AG04450 (cell line): ENCODE measurements around the gene CNOT3. TPM values are rescaled to one million over a fixed set of nuclear protein-coding genes. Genes with fewer than 3 reads are reported as not detected.

Experiments
- CTCF ChIA-PET: fragments of 300-600, 350-600 bp; formaldehyde crosslinking; extraction: SDS; loops from one replicate; lab custom pipeline; 2022; ENCODE audit warnings: antibody characterized with exemption, inconsistent platforms; lab: Charles Lee
- POLR2A ChIA-PET: fragments of 350-600 bp; formaldehyde crosslinking; extraction: SDS; loops from one replicate; lab custom pipeline; 2021; ENCODE audit warnings: antibody characterized with exemption, inconsistent platforms; lab: Yijun Ruan, JAX
- DNase-seq: peaks from one replicate; pipeline ENCODE4 v3.0.0-alpha.2; 2011; ENCODE audit warnings: low read depth, low spot score
- H3K27ac ChIP-seq: one replicate; pipeline ENCODE4 v1.5.1; 2012; ENCODE audit warnings: low read depth, low read length, control low read depth
- H3K27me3 ChIP-seq: one replicate; pipeline ENCODE4 v1.6.0; 2012; ENCODE audit warnings: low read length; ENCODE audit not compliant: control insufficient read depth, insufficient read depth
- H3K4me3 ChIP-seq: 2 replicates; pipeline ENCODE4 v1.5.1; 2011; ENCODE audit warnings: mild to moderate bottlenecking, low read depth, low read length, control low read depth
- H3K9me3 ChIP-seq: 2 replicates; pipeline ENCODE4 v1.5.1; 2012; ENCODE audit warnings: low read length; ENCODE audit not compliant: control insufficient read depth, insufficient read depth
- polyA plus RNA-seq: library from polyadenylated mRNA; depleted of rRNA; stranded (reverse); fragments of >200 nt; gene quantifications from 2 replicates; pipeline ENCODE4 v1.2.3, GENCODE V29; 2011
- TF ChIP-seq, protein P1 (sequence below): IDR thresholded peaks from 2 replicates; pipeline ENCODE4 v1.5.1; 2011; ENCODE audit warnings: low read depth, low read length, control low read depth, inconsistent platforms

The CNOT3 gene
- polyA plus RNA-seq, 1 experiment = 9.9 TPM

DNA sequence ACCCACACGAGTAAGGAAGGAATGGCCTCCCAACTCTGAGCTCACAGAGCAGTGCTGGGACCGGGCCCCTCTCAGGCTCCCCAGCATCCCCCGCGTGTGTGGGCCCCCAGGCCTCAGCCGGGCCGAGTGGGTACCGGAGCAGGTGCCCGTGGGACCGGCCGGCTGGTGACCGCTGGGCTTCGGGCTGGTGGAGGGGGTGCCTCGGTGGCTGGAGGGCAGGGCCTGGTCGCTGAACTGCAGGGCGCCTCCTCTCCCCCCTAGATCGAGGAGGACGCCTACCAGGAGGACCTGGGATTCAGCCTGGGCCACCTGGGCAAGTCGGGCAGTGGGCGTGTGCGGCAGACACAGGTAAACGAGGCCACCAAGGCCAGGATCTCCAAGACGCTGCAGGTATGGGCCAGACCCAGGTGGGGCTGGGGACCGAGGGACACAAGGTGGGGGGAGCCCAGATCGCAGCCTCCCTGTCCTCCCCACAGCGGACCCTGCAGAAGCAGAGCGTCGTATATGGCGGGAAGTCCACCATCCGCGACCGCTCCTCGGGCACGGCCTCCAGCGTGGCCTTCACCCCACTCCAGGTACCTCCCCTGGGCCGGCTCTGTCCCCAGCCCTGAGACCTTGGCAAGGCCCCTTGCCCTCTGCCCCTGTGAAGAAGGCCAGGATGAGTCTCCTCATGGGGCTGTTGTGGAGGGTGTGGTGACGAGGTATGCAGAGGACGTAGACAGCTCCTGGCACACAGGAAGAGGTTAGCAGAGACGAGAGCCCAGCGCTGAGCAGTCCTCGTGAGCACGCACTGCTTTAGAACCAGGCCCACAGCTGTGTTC lies 8.6 kb upstream of the CNOT3 start:
- peaks cover 3% of the 10 kb centered on the region for H3K27me3 ChIP-seq
- POLR2A ChIA-PET = no interaction called here
- CTCF ChIA-PET = no interaction called here
- H3K9me3 ChIP-seq = peaks cover 4% of the 10 kb centered on the region
- no peak for DNase-seq
- no peak overlapping the region for H3K27ac ChIP-seq
- H3K4me3 ChIP-seq = no peak overlapping the region
- TF ChIP-seq, protein P1, sequence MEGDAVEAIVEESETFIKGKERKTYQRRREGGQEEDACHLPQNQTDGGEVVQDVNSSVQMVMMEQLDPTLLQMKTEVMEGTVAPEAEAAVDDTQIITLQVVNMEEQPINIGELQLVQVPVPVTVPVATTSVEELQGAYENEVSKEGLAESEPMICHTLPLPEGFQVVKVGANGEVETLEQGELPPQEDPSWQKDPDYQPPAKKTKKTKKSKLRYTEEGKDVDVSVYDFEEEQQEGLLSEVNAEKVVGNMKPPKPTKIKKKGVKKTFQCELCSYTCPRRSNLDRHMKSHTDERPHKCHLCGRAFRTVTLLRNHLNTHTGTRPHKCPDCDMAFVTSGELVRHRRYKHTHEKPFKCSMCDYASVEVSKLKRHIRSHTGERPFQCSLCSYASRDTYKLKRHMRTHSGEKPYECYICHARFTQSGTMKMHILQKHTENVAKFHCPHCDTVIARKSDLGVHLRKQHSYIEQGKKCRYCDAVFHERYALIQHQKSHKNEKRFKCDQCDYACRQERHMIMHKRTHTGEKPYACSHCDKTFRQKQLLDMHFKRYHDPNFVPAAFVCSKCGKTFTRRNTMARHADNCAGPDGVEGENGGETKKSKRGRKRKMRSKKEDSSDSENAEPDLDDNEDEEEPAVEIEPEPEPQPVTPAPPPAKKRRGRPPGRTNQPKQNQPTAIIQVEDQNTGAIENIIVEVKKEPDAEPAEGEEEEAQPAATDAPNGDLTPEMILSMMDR = no peak

DNA sequence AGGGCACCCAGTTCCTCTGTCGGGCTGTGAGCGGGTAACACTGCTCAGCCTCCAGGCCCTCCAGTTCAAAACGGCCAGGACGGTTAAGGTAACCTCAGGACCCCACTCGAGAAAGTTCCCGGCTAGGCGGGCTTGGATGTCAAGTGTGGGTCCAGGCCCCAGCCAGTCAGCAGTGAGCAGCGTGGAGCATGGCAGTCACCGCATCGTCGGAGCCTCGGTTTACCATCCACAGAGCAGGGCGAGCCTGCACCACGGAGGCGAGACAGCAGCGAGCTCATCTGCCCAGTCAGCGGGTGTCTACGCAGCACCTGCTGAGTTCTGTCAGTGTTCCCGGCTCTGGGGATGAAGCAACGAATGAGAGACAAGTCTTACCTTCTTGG lies 8.0 kb upstream of the CNOT3 start:
- ChIA-PET POLR2A (no interaction called here), CTCF (no interaction called here)
- Histone ChIP-seq H3K27me3 (peaks cover 3% of the 10 kb centered on the region), H3K9me3 (peaks cover 4% of the 10 kb centered on the region), H3K27ac (no peak overlapping the region), H3K4me3 (no peak overlapping the region)
- TF ChIP-seq, protein P1 = no peak
- no peak for DNase-seq

- no peak overlapping the region for H3K4me3 ChIP-seq
- H3K27me3 ChIP-seq = peaks cover 3% of the 10 kb centered on the region
- TF ChIP-seq, protein P1 = no peak
- CTCF ChIA-PET = no interaction called here
- POLR2A ChIA-PET = no interaction called here
- peak overlapping the region; percentile 52 for H3K27ac ChIP-seq
- peaks cover 4% of the 10 kb centered on the region for H3K9me3 ChIP-seq
- peak; percentile 74 for DNase-seq
Observed at GRCh38 chr19:54133312-54133956, 4.1 kb upstream of the CNOT3 start.

- DNase-seq = no peak
- Histone ChIP-seq H3K27me3 (peaks cover 3% of the 10 kb centered on the region), H3K9me3 (peaks cover 4% of the 10 kb centered on the region), H3K4me3 (no peak overlapping the region), H3K27ac (no peak overlapping the region)
- CTCF ChIA-PET = no interaction called here
- POLR2A ChIA-PET = no interaction called here
- TF ChIP-seq, protein P1 = no peak
Observed at GRCh38 chr19:54133957-54134590, 3.5 kb upstream of the CNOT3 start.
